GM21723 (cell line): ENCODE results near the gene ARMH3.

Source experiments
- ATAC-seq: cut with Tn5 transposase; IDR thresholded peaks from one replicate; pipeline ENCODE4 v1.9.1; 2021; ENCODE audit warnings: mild to moderate bottlenecking, moderate library complexity; ENCODE audit not compliant: unreplicated experiment

Gene ARMH3, protein sequence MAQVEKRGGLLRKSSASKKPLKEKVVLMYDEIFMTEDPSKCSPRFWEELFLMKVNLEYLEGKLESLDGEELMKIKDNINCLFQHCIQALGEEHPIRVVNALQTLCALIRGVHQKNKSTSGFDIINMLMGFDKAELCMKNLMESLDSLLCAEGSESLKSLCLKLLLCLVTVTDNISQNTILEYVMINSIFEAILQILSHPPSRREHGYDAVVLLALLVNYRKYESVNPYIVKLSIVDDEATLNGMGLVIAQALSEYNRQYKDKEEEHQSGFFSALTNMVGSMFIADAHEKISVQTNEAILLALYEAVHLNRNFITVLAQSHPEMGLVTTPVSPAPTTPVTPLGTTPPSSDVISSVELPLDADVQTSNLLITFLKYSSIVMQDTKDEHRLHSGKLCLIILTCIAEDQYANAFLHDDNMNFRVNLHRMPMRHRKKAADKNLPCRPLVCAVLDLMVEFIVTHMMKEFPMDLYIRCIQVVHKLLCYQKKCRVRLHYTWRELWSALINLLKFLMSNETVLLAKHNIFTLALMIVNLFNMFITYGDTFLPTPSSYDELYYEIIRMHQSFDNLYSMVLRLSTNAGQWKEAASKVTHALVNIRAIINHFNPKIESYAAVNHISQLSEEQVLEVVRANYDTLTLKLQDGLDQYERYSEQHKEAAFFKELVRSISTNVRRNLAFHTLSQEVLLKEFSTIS

DNA sequence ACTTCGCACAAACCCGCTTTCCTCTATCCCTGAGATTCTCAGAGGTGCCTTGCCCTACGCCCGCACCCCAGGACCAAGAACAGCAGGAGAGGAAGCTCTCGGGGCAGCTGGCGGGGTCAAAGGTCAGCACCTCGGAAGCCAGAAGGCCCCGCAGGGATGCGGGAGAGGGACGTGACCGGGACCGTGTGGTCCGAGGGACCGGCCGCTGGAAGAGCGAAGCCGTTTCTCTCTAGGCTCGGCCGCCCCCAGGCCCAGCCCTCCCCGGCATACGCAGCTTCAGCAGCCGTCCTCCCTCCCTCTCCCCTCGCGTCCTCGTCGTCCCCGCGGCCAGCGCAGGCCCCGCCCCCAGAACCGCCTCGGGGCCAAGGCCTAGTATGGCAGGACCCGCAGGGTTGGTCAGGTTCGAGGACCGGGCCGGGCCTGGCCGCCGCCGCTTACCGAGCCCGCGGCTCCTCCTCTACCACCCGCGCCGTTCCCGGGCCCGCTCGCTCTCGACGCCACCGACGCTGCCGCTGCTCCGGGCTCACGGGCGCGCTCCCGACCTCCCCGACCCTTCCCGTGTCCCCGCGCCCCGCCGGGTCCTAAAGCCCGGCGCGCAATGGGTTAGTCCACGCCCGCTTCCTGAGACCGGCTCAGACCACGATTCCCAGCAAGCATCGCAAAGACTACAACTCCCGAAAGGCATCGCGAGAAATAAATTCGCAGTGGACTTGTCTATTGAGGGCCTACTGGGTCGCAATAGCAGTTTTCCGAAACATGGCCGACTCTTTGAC is at the start of gene ARMH3:
ARMH3 (minus strand) TSS at position 527 of the 773 bp plus-strand sequence. CDS start 16,059 bp downstream, outside the sequence.
- ATAC-seq = peak; percentile 96

DNA sequence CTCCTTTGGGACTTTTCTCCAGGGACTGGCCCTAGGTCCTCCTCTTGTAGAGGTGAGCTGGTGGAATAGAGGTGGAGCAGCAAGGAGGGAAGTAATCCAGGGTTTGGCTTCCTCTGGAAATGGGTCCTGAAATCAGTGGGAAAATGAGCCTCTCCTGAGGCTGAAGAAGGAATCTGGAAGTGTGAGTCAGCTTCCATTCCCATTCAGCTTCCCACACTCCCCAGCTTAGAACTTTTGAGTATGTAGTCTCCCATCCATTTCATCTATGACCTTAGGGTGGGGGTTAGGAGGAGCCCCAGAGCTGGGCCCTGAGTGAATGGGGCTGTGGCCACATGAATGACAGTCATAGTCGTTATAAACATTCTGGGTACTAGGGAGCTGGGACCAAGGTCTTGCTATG is 46.4 kb upstream of the ARMH3 start:
- no peak for ATAC-seq

DNA sequence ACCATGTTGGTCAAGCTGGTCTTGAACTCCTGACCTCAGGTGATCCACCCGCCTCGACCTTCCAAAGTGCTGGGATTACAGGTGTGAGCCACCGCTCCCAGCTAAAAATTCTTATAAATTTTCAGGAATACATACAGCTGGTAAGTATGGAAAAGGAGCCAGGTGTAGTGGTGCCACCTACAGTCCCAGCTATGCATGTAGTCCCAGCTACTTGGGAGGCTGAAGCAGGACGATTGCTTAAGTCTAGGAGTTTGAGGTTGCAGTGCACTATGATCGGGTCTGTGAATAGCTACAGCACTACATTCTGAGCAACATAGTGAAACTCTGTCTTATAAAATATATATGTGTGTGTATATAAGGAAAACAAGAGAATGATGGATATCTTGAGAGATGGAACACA is 45.2 kb upstream of the ARMH3 start:
- no peak for ATAC-seq

DNA sequence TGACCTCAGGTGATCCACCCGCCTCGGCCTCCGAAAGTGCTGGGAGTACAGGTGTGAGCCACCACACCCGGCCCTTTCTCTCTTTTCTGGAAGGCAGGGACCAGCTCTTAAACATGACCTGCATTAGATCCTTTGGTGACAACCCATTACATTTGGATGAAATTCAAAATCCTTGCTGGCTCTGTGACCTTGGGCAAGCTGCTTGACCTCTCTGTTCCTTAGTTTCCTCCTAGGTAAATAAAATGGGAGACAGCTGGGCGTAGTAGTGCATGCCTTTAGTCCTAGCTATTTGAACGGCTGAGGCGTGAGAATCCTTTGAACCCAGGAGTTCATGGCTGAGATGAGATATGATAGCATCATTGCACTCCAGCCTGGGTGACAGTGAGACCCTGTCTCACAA is 40.5 kb upstream of the ARMH3 start:
- no peak for ATAC-seq

DNA sequence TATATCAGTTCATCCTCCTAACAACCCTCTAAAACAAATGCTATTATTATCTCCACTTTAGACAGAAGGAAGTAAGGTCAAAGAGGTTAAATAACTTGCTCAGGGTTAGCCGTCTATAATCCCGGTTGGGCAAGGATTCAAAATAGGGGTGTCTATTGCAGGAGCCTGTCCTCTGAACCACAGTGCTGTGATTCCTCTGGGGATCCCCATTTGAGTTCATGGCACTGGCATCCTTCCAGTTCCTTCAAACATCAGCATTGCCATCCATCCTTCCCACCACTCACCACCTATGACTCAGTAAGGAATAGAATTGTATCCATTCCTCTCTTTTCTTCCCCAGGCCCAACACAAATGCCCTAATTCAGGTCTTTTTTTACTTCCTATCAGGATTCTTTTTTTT is 34.8 kb upstream of the ARMH3 start:
- no peak for ATAC-seq

DNA sequence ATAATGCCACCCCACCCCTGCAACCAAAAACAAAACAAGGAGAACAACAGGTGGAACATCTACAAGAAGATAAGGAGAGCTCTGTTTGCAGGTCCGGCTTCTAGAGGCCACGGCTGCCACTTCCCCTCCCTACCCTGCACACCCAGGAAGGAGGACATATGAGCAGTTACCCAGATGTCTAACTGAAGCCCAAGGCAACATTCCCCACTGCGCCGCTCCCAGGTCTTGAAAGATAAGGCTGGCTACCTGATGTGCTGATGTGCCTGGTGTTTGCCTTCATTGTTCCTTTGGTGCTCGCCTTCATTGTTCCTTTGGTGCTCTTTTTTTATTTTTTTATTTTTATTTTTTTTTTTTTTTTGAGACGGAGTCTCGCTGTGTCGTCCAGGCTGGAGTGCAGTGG is 30.2 kb upstream of the ARMH3 start:
- ATAC-seq = no peak

DNA sequence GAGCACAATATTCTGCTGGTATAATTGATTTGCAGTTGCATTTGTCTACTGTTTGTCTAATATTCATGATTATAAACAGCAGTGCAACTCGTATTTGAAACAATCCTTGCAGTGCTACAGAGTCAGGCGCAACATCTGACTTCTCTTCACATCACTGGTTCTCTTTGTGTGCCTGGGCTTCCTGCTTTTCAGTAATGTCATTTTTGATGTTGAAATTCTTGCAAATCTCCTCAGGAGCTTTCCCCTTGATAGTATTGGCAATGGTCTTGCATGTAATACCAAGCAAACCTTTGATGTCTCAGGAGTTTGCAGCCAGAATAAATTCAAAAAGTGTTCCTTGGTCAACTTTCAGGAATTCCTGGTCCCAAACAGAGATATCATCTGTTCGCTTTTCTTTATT is 29.4 kb upstream of the ARMH3 start:
- no peak for ATAC-seq

DNA sequence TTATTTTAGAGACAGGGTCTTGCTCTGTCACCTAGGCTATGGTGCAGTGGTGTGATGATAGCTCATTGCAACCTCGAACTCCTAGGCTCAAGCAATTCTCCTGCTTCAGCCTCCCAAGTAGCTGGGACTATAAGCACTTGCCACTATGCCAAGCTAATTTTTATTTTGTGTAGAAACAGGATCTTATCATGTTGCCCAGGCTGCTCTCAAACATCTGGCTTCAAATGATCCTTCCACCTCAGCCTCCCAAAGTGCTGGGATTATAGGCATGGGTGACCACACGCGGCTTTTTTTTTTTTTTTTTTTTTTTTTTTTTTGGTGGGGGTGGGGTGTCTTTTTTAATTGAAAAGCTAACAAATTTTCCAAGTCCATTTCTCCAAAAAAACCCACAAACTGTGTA is 27.6 kb upstream of the ARMH3 start:
- ATAC-seq = no peak

DNA sequence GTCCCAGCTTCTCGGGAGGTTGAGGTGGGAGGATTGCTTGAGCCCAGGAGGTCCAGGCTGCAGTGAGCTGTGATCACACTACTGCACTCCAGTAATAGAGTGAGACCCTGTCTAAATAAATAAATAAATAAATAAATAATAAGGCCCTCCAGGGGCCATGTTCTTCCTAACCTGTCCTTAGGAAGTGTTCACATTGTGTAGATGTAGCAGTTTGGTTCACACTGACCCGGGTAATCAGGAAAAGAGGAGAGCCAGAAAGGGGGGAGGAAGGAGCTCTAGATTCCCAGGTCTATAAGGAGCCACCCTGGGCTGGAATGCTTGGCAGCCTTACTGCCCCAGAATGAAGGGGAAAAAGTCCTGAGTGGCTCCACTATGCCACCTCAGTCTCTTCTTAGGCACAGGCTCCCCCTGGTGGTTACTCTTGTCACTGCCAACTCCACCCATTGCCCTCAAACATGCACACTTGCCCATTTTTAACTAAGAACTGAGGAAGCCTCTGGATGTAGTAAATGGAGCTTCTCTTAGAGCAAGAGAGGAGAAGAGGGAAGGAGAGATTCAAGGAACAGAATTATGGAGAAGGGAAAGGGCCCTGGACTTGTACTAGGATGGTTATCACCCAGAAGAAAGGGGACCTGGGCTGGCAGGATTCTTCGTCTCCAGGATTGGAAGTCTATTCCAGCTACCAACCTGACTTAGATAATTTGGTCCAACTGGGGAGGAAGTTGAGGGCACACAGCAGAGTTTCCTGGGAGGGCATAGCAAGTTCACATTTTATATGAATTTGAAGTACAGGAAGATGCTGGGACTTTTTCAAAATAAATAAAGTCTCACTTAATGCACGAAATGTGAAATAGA is 16.9 kb upstream of the ARMH3 start:
- no peak for ATAC-seq

DNA sequence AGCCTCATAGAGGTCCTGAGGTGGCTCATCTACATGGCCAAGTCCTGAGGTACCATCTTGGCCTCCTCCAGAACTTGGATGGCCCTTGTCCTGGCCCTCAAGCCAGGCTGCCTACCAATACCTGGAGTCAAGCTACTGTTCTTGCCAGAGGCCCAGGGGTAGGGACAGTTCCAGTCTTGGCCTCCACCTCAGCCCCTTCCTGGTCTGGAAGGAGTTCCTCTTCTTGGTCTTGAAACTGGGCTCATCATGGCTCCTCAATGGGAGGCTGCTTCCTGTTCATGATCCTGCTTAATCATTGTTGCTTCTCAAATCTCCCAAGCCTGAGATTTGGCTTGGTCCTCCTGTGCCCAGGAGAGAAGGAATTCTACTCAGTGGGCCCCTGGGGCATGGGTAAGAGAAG is 13.1 kb upstream of the ARMH3 start:
- ATAC-seq = no peak

DNA sequence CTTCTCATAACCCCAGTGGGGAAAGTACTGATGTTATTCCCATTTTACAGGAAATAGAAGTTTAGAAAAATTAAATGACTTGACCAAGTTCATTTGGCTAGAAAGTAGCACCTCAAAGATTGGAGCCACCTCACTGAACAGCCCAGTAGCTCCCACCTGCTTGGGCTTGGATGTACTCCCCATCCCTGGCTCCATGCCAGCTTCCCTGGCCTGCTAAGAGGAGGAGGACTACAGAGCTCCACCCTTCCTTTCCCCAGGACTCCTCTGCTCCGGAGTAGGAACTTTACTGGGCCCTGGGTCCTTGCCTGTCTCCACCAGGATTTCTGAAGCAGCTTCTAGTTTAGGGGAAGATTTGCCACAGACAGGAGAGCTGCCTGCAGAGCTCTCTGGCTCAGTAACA is 12.2 kb upstream of the ARMH3 start:
- ATAC-seq = no peak

DNA sequence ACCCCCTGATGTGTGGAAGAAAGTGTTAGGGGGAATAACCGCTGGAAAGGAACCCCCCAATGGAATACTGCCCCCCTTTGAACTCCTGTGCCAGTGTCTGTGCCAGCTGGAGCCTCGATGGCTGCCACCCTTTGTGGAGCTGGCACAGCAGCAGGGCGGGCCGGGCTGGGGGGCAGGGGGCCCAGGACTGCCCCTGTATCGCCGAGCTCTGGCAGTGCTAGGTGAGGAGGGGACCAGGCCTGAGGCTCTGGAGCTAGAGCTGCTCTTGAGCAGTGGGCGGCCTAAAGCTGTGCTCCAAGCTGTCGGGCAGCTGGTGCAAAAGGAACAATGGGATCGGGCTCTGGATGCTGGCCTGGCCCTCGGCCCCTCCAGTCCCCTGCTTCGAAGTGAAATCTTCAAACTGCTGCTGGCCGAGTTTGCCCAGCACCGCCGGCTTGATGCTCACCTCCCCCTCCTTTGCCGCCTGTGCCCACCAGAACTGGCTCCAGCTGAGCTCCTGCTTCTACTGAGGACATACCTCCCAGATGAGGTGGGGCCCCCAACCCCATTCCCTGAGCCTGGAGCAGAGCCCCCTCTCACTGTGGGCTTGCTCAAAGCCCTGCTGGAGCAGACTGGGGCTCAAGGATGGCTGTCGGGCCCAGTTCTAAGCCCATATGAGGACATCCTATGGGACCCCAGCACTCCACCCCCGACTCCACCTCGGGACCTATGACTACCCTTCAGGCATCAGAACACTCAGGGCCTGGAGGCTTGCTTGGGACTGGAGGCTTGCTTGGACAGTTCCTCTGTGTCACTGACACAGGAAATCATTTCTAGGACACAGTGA is 11.3 kb upstream of the ARMH3 start:
- ATAC-seq = no peak

DNA sequence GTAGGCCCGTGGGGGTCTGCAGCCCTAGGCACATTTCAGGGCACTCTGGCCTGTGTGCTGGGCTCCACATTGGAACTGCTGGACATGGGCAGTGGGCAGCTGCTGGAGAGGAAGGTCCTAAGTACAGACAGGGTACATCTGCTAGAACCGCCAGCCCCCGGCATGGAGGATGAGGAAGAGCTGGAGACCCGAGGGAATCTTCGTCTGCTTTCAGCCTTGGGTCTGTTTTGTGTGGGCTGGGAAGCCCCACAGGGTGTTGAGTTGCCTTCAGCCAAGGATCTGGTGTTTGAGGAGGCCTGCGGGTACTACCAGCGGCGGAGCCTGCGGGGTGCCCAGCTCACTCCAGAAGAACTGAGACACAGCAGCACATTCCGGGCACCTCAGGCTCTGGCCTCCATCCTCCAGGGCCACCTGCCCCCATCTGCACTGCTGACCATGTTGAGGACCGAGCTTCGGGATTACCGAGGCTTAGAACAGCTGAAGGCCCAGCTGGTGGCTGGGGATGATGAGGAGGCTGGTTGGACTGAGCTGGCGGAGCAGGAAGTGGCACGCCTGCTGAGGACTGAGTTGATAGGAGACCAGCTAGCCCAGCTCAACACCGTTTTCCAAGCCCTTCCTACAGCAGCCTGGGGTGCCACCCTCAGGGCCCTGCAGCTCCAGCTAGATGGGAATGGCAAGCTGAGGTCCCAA is 10.6 kb upstream of the ARMH3 start:
- ATAC-seq = no peak

DNA sequence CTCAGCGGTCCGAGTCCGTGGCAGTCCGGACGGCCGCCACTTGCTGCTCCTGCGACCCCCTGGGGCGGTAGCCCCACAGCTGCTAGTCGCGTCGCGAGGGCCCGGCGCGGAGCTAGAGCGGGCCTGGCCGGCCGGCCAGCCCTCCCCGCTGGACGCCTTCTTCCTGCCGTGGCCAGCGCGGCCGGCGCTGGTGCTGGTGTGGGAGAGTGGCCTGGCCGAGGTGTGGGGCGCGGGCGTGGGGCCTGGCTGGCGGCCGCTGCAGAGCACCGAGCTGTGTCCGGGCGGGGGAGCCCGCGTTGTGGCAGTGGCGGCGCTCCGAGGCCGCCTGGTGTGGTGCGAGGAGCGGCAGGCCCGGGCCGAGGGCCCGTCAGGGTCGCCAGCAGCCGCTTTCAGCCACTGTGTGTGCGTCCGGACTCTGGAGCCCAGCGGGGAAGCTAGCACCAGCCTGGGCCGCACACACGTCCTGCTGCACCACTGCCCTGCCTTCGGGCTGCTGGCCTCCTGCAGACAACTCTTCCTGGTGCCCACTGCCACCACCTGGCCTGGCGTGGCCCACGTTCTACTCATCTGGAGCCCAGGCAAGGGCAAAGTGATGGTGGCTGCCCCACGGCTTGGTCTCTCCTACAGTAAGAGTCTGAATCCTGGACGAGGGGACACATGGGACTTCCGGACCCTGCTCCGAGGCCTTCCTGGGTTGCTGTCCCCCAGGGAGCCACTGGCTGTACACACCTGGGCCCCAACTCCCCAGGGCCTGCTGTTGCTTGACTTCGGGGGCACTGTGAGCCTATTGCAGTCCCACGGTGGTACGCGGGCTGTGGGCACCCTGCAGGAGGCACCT is 9.8 kb upstream of the ARMH3 start:
- peak; percentile 20 for ATAC-seq

DNA sequence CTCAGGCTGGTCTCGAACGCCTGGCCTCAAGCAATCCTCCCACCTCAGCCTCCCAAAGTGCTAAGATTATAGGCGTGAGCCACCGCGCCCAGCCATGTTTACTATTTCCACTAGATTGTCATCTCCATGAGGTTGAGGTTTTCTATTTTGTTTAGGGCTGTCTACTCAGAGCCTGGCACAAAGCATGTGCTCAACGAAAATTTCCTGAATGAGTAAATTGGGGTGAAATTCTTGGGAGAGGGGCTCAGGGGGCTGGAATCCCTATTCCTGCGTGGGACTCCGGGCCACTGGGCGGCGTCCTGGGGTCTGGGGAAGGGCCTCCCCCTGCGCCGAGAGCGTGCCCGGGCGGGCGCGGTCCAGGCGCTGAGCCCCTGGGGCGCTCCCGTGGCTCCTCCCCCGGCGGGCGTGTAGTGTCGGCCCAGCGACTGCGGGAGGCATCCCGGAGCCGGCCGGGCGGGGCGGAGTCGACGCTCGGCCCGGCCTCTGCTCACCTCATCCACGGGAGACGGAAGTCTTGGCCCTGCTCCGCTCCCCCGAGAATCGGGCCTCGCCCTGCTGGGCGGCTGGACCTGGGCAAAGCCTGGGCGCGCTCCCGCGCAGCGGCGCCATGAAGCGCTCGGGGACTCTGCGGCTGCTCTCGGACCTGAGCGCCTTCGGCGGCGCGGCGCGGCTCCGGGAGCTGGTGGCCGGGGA is 9.0 kb upstream of the ARMH3 start, which contains the start of gene HPS6:
HPS6 (plus strand) TSS at position 482 of the 693 bp plus-strand sequence; CDS start at position 608, 126 bp downstream.
- peak; percentile 93 for ATAC-seq

DNA sequence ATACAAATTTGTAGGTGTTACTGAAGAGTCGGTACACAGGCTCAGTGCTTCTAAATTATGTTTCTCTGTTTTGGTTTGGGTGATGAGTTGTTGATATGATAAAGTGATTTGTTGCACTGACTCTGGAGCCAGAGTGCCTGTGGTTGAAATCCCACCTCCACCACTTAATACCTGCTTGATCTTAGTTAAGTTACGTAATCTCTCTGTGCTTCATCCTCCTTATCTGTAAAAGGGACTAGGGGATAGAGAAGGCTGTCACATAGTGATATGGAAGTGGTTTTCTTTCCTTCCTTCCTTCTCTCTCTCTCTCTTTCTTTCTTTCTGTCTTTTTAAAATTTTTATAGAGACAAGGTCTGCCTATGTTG is 8.5 kb upstream of the ARMH3 start:
- ATAC-seq = no peak

DNA sequence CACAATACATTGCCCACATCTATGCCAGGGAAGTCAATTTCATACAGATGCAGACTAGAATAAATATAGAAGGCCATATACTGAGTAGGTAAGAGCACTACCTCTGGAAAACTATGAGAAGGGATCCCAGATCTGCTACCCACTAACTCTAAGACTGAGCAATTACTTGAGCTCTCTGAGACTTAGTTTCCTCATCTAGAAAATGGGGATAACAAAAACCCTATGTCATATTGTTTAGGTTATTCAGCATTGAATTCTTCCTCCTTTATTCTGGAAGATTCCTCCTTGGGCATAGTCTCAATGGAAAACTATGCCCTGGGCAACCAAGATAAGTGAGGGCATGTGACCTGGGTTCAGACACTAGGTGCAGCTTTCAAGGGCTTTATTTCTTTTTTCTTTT is 4.0 kb upstream of the ARMH3 start:
- ATAC-seq = no peak
